ENCODE data around the gene BAHCC1. TPM values are rescaled to one million over a fixed set of nuclear protein-coding genes. Genes with fewer than 3 reads are reported as not detected.

The BAHCC1 gene
- total and polyA plus RNA-seq, 2 of the 8 experiments (the other 6 are each of a cell fraction or from before 2014, with no cell fraction given): 0.26 to 0.58 TPM

- ChIA-PET POLR2A (ENCODE audit: partially characterized antibody) (interaction anchor here (0.6 to 1.1 kb wide), 2 partner anchors 11 to 31 kb away, joined by 3 read pairs; no protein-coding TSS in a partner anchor), CTCF (ENCODE audit: partially characterized antibody) (interaction anchor here (1.1 to 3.1 kb wide), 4 partner anchors 11 to 43 kb away, joined by 3 to 21 read pairs (median 8); no protein-coding TSS in a partner anchor)
- no peak overlapping the region for H2BK12ac ChIP-seq (ENCODE audit: low read depth, low read length)
- H2BK20ac ChIP-seq (ENCODE audit: low read length): no peak overlapping the region
- H3K56ac ChIP-seq (replicated peaks; ENCODE audit: insufficient read length, low read depth, low read length): no peak overlapping the region
- no peaks in the 10 kb centered on the region for H3K4me1 ChIP-seq (replicated peaks in 1 of 4; ENCODE audit: control insufficient read depth in 3 of 4, insufficient read depth in 4 of 4, low read length in 3 of 4)
- no peak overlapping the region for H4K91ac ChIP-seq (replicated peaks; ENCODE audit: insufficient read length, low read length)
- H3K79me1 ChIP-seq (ENCODE audit: low read depth, low read length): no peaks in the 10 kb centered on the region
- no peak overlapping the region for H3K23ac ChIP-seq (ENCODE audit: insufficient read length)
- H3K14ac ChIP-seq (ENCODE audit: insufficient read length): no peak overlapping the region
- no peak overlapping the region for H3K4me3 ChIP-seq (ENCODE audit: extremely low read depth in 1 of 4, insufficient read depth in 2 of 4, low read depth in 3 of 4, low read length in 4 of 4)
- no peak overlapping the region for H2BK120ac ChIP-seq (replicated peaks; ENCODE audit: low read depth, low read length)
- H3K36me3 ChIP-seq (ENCODE audit: control insufficient read depth in 2 of 4, insufficient read depth in 4 of 4, low read length in 3 of 4): no peaks in the 10 kb centered on the region
- no peaks in the 10 kb centered on the region for H3K79me2 ChIP-seq (ENCODE audit: control insufficient read depth in 1 of 2, insufficient read depth in 2 of 2, low read length in 2 of 2)
- H3K9me3 ChIP-seq (ENCODE audit: insufficient read depth in 2 of 2, low read depth in 1 of 2, low read length in 1 of 2): no peaks in the 10 kb centered on the region; a peak in 1 of 4 replicates
- no peak overlapping the region for H3K4ac ChIP-seq (replicated peaks; ENCODE audit: insufficient read length, low read depth, low read length)
- peaks cover 0 to 5% (median 0%) of the 10 kb centered on the region in 4 experiments; a peak in 1 of 7 replicates for H3K27me3 ChIP-seq (replicated peaks in 1 of 4; ENCODE audit: control insufficient read depth in 3 of 4, extremely low read depth in 1 of 4, insufficient read depth in 3 of 4, low read length in 3 of 4)
- FAIRE-seq: no peak
- no peak overlapping the region for H3K4me2 ChIP-seq (ENCODE audit: insufficient read depth in 1 of 2, low read depth in 2 of 2, low read length in 2 of 2)
- no peak overlapping the region for H3K27ac ChIP-seq (ENCODE audit: low read depth, low read length)
- H2AK5ac ChIP-seq (ENCODE audit: low read depth, low read length): no peak overlapping the region
- H2AFZ ChIP-seq (ENCODE audit: low read length): no peak overlapping the region
- no peak for DNase-seq (ENCODE audit: low read depth in 1 of 2, low spot score in 2 of 2)
- no peaks in the 10 kb centered on the region for H3K23me2 ChIP-seq (ENCODE audit: low read depth, low read length)
- no peak overlapping the region for H4K5ac ChIP-seq (ENCODE audit: insufficient read length, low read depth, low read length)
- H4K20me1 ChIP-seq (replicated peaks in 1 of 2; ENCODE audit: control insufficient read depth in 1 of 2, insufficient read depth in 2 of 2, low read length in 2 of 2): peaks cover 0 to 2% of the 10 kb centered on the region in 2 experiments
- TF ChIP-seq, protein P1, sequence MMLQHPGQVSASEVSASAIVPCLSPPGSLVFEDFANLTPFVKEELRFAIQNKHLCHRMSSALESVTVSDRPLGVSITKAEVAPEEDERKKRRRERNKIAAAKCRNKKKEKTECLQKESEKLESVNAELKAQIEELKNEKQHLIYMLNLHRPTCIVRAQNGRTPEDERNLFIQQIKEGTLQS (IDR thresholded peaks at IDR 0.05; ENCODE audit: insufficient read depth, low read depth, low read length): no peak
- TF ChIP-seq ZNF274 (IDR thresholded peaks at IDR 0.05; ENCODE audit: borderline replicate concordance, extremely low read depth, low read length) (no peak), KDM5A (IDR thresholded peaks at IDR 0.05; ENCODE audit: low read length) (no peak), RXRA (IDR thresholded peaks at IDR 0.05; ENCODE audit: insufficient read depth, low read depth, low read length) (no peak), MAFK (IDR thresholded peaks at IDR 0.05; ENCODE audit: low read depth, low read length) (no peak), EZH2 (IDR thresholded peaks at IDR 0.05; ENCODE audit: low read depth, low read length, severe bottlenecking) (no peak), HDAC6 (IDR thresholded peaks at IDR 0.05; ENCODE audit: low read depth, low read length) (no peak), TEAD4 (IDR thresholded peaks at IDR 0.05; ENCODE audit: low read depth, low read length) (no peak)
- no peak overlapping the region for H2BK5ac ChIP-seq (ENCODE audit: low read depth, low read length)
- no peak overlapping the region; the same call in 1 of the 2 replicates for H4K8ac ChIP-seq (ENCODE audit: extremely low read depth, insufficient read depth, low read length)
- no peak overlapping the region for H3K9ac ChIP-seq (replicated peaks in 1 of 4; ENCODE audit: extremely low read depth in 1 of 4, low read depth in 3 of 4, low read length in 3 of 4)
- no peak overlapping the region for H3K18ac ChIP-seq (ENCODE audit: extremely low read depth, low read length)
- WGBS, 2 experiments (ENCODE audit: extremely low coverage in 1 of 2, insufficient coverage in 1 of 2, insufficient read length in 1 of 2, insufficient replicate concordance in 2 of 2, low coverage in 1 of 2, low lambda C conversion rate in 2 of 2, missing lambda C conversion rate in 1 of 2): 95% methylated on average over 7 of the region's 8 CpGs; no CpG with 5 or more reads in 1 of the 2 experiments
- H2BK15ac ChIP-seq (ENCODE audit: low read length): no peak overlapping the region
Measured at GRCh38 chr17:81473019-81473418, 77.8 kb downstream of the BAHCC1 start.

Measured in H1 (cell line).